HT1080 (cell line): ENCODE results near the gene TIGIT. TPM values are rescaled to one million over a fixed set of nuclear protein-coding genes. Genes with fewer than 3 reads are reported as not detected.
"Not testable (repeated sequence)": the region's sequence is repeated elsewhere in the genome, so short reads cannot be mapped to it uniquely, and the experiment has no call there.

Experiments
- DNase-seq: peaks from one replicate; pipeline ENCODE4 v3.0.0-alpha.2; 2015; ENCODE audit warnings: low read depth
- polyA plus RNA-seq, 2 experiments: library from polyadenylated mRNA; depleted of rRNA; stranded (reverse); fragments of >200 nt; gene quantifications; 2 replicates each; pipeline ENCODE4 v1.2.3, GENCODE V29; 2015
- total RNA-seq: library from RNA; depleted of rRNA; stranded (reverse); fragments of >200 nt; shearing (Covaris generic); gene quantifications from 2 replicates; pipeline ENCODE4 v1.2.3, GENCODE V29; 2014; rRNA removed

The TIGIT gene
- total RNA-seq: 0.20 TPM in 1 of 2 replicates, not detected in the other
- polyA plus RNA-seq (2015; cell fraction: cytosol; rRNA removed): 0.06 TPM in 1 of 2 replicates, not detected in the other
- polyA plus RNA-seq (2015; cell fraction: nucleus; rRNA removed): 0.05 TPM in 1 of 2 replicates, not detected in the other

- no peak for DNase-seq
Observed at GRCh38 chr3:114293838-114294535, at the start of gene TIGIT. Gene TIGIT (plus strand): TSS chr3:114294028. CDS start chr3:114294062, 34 bp downstream.

- no peak for DNase-seq
Observed at GRCh38 chr3:114252954-114253353, 40.9 kb upstream of the TIGIT start.

DNA sequence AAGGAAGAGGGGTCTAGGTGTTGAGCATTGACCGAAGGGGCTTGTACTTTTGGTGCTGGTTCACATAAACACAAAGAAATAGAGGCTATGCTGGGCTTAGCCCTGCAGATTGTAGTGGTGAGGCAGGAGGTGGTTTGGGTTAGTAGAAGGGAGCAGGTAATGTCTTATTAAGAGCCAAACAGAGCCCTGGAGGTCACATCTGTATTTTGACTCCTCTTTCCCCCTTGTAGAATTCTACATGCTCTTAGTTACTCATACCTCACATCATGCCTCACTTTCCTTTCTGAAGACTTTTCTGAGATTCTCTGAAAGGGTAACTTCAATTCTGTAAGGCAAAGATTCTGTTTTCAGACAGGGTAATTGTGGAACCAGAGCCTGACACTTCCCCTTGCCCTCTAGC lies 40.3 kb upstream of the TIGIT start:
- DNase-seq: no peak

- DNase-seq: no peak
Observed at GRCh38 chr3:114259566-114259965, 34.3 kb upstream of the TIGIT start.

GRCh38 chr3:114260152-114260551 lies 33.7 kb upstream of the TIGIT start:
- no peak for DNase-seq

DNA sequence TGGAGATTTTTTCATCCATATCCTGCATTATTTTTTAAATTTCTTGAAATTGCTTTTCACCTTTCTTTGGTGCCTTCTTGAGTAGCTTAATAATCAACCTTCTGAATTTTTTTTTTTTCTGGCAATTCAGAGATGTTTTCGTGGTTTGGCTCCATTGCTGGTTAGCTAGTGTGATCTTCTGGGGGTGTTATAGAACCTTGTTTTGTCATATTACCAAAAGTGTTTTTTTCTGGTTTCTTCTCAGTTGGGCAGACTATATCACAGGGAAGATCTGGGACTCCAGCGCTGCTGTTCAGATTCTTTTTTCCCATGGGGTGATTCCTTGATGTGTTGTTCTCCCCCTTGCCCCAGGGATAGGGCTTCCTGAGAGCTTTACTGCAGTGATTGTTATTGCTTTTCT lies 23.8 kb upstream of the TIGIT start:
- DNase-seq: no peak

DNA sequence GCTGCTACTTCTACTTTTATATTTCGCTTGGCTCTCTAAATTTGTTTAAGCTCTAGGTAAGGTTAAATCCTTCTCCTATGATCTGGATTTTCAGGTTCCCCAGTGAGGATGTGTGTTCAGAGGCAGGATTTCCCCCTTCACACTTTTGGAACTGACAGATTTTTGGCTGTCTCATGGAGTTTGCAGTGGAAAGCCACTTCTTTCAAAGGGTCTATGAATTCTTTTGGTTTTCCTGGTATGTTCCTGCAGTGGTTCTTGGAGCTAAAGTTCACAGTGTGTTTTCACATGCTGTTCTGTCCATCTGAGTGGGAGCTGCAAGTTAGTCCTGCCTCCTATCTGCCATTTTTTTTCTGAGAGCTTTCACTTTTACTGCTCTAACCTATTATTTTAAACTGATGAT lies 21.6 kb upstream of the TIGIT start:
- DNase-seq: no peak

DNA sequence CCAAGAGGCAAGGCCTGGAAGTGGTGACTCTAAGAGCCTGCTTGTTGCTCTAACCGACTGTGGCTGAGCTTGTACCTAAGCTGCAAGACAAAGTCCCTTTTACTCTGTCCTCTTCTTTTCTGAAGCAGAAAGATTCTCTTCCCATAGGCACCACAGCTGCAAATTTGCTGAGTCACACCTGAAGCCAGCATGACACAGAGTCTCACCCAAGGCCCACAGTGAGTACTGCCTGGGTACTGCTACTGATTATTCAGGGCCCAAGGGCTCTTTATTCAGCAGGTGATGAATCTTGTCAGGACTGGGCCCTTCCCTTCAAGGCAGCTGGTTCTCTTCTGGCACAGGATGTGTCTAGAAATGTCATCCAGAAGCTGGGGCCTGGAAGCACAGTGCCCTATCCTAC lies 18.9 kb upstream of the TIGIT start:
- peak; percentile 60 for DNase-seq

DNA sequence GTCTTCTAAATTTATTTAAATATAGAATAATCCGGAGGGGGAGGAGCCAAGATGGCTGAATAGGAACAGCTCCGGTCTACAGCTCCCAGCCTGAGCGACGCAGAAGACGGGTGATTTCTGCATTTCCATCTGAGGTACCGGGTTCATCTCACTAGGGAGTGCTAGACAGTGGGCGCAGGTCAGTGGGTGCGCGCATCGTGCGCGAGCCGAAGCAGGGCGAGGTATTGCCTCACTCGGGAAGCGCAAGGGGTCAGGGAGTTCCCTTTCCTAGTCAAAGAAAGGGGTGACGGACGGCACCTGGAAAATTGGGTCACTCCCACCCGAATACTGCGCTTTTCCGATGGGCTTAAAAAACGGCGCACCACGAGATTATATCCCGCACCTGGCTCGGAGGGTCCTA lies 17.0 kb upstream of the TIGIT start:
- DNase-seq: not testable (repeated sequence)

DNA sequence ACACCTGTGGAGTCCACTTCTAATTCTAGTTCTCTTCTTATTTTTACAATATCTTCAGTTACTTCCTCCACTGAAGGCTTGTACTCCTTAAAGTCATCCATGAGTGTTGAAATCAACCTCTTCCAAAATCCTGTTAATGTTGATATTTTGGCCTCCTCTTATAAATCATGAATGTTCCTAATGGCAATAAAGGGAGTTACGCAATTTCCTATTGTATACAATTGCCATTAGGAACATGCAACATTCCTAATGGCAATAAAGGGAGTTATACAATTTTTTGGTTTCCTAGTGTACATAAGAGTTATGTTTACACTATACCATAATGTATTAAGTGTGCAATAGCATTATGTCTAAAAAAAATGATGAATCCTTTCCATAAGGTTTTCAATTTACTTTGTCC lies 9.2 kb upstream of the TIGIT start:
- no peak for DNase-seq

DNA sequence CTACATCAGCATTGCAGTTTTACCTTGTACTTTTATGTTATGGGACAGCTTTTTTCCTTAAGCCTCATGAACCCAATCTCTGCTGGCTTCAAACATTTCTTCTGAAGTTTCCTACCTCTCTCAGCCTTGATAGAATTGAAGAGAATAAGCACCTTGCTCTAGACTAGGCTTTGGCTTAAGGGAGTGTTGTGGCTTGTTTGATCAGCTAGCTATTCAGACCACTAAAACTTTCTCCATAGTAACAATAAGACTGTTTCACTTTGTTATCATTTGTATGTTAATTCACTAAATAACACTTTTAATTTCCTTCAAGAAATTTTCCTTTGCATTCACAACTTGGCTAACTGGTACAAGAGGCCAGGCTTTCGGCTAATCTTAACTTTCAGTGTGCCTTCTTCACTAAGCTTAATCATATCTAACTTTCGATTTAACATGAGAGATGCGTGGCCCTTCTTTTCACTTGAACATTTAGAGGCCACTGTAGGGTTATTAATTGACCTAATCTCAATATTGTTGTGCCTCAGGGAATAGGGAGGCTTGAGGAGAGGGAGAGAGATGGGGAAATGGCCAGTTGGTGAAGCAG lies 8.1 kb upstream of the TIGIT start:
- no peak for DNase-seq

DNA sequence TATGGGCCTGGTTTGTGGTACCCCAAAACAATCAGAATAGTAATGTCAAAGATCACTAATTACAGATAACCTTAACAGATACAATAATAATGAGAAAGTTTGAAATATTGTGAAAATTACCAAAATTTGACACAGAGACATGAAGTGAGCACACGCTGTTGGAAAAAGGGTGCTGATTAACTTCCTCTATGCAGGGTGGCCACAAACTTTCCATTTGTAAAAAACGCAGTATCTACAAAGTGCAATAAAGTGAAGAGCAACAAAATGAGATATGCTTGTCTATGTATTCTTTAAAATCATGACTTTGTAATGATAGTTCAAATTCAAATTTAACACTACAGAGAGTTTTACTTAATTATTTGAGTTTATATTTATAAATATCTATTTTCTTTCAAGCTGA lies 7.6 kb upstream of the TIGIT start:
- DNase-seq: no peak

- peak; percentile 81 for DNase-seq
Observed at GRCh38 chr3:114290911-114291901, 2.6 kb upstream of the TIGIT start.

DNA sequence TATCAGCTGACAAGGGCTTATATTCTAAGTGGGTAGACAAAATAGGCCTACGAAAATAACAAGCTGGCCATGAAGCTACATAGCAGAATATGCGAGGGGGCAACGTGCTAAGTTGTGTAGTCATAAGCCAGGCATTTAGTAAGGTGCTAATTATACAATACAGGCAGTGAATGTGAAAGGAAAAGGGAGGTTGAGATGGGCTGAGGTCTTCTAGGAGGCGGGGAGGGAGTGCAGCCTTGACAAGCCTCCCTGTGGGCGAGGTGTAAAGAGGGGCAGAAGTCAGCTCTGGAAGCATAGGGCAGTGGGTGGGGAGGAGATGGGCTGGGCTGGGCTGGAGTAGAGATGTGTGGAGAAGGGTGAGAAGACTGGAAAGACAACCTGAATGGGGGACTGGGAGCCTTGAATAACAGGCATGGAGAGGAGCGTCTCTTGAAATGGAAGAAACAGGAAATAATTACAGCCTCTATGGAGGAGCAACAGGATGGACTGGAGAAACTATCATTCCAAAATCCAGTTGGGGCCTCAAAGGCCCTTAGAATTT lies 1.2 kb downstream of the TIGIT start:
- DNase-seq: no peak

GRCh38 chr3:114295946-114296345 lies 2.1 kb downstream of the TIGIT start:
- DNase-seq: no peak

- DNase-seq: peak; percentile 52
Observed at GRCh38 chr3:114299421-114299820, 5.6 kb downstream of the TIGIT start.

GRCh38 chr3:114299941-114300624 lies 6.3 kb downstream of the TIGIT start:
- DNase-seq: no peak

DNA sequence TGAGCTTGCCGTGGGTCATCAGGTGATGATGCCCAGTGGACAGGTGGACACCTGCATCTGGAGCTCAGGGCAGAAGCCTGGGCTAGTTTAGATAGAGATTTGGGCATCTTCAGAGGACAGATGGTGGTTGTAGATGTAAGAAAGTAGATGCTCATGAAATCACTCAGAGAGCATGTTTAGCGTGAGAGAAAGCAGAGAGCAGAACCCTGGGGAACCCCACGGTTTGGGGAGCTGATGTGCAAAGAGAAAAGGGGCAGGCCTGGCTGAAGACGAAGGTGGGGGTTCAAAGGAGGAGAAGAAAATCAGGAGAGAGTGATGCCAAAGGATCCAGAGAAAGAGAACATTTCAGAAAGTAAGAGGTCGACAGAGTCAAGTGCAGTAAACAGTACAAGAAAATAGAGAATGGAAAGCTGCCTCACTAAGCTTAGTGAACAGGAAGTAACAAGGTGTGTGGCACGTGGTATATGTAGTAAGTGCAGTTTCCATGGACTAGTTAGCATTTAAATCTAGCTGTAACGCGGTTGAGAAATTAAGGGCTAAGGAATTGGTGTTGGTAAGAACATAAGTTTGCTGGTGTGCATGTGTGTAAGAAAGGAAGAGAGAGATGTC lies 13.5 kb downstream of the TIGIT start:
- no peak for DNase-seq

GRCh38 chr3:114307832-114308231 lies 14.0 kb downstream of the TIGIT start:
- DNase-seq: no peak

- DNase-seq: no peak
Observed at GRCh38 chr3:114308377-114308776, 14.5 kb downstream of the TIGIT start.
